ENCODE results near the gene PCDHGA12. TPM values are rescaled to one million over a fixed set of nuclear protein-coding genes. Genes with fewer than 3 reads are reported as not detected.

Gene PCDHGA12
- total and polyA plus RNA-seq, 2 donors (not counting 1 experiment from before 2014, with no cell fraction given): 0.27 to 2.8 TPM

DNA sequence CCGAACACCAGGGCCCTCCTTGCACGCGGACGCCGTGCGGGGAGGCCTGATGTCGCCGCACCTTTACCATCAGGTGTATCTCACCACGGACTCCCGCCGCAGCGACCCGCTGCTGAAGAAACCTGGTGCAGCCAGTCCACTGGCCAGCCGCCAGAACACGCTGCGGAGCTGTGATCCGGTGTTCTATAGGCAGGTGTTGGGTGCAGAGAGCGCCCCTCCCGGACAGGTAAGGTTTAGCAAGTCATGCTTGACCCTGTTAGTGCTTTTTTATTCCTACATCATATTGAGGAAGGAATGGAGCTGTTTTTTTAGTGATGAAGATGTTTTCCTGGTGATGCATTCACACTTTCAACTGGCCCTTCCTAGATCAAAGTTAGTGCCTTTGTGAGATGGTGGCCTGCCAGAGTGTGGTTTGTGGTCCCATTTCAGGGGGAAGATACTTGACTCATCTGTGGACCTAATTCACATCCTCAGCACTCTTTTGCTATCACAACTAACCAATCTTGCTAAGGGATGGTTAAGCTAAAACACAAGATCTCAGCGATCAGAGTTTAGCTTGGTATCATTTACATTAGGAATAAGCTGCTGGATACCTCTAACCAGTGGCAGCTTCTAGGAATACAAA lies 48.1 kb downstream of the PCDHGA12 start:
- Histone ChIP-seq H3K9ac (ENCODE audit: low read length) (no peak overlapping the region), H3K4me1 (ENCODE audit: control insufficient read depth in 2 of 2, insufficient read depth in 2 of 2, low read length in 2 of 2) (peaks cover 23 to 32% of the 10 kb centered on the region in 2 donors), H3K36me3 (replicated peaks in 1 of 2; ENCODE audit: control extremely low read depth in 1 of 2, control insufficient read depth in 1 of 2, extremely low read depth in 1 of 2, insufficient read depth in 2 of 2, low read length in 1 of 2) (no peaks in the 10 kb centered on the region), H3K4me3 (ENCODE audit: control extremely low read depth in 1 of 5, extremely low read depth in 1 of 5, insufficient read depth in 1 of 5, low read depth in 2 of 5, low read length in 4 of 5) (no peak overlapping the region), H3K27me3 (replicated peaks in 1 of 4; ENCODE audit: control extremely low read depth in 1 of 4, control insufficient read depth in 3 of 4, insufficient read depth in 4 of 4, low read length in 3 of 4) (peaks cover 0 to 52% (median 35%) of the 10 kb centered on the region in 4 experiments), H3K27ac (ENCODE audit: low read length in 2 of 2) (no peak overlapping the region), H4K20me1 (ENCODE audit: control insufficient read depth, insufficient read depth, low read length, poor library complexity, severe bottlenecking) (no peaks in the 10 kb centered on the region), H2AFZ (ENCODE audit: insufficient read depth, low read depth, low read length, poor library complexity, severe bottlenecking) (no peak overlapping the region), H3K79me2 (ENCODE audit: control insufficient read depth, insufficient read depth, low read length) (no peaks in the 10 kb centered on the region), H3K4me2 (replicated peaks; ENCODE audit: low read depth, low read length, poor library complexity, severe bottlenecking) (no peak overlapping the region), H3K9me3 (ENCODE audit: control extremely low read depth in 1 of 3, control insufficient read depth in 2 of 3, insufficient read depth in 1 of 3, low read length in 2 of 3) (peaks cover 0 to 13% (median 0%) of the 10 kb centered on the region in 3 donors)
- ATAC-seq (ENCODE audit: low read depth) (no peak), DNase-seq (no peak)
- 48% methylated on average over 19 of the region's 20 CpGs for WGBS (ENCODE audit: insufficient coverage)
- Mint-ChIP-seq H3K4me1 (peaks cover 32% of the 10 kb centered on the region), H3K27me3 (peaks cover 57% of the 10 kb centered on the region), H3K27ac (no peak overlapping the region), H3K4me3 (no peak overlapping the region), H3K9me3 (ENCODE audit: insufficient read depth) (no peaks in the 10 kb centered on the region)
- ChIA-PET POLR2A (no interaction called here), CTCF (interaction anchor here (0.6 to 3.8 kb wide), 2 partner anchors 35 to 906 kb away, joined by 3 to 37 read pairs; no protein-coding TSS in a partner anchor)
- intact Hi-C loops (cut with micrococcal nuclease): no loop called here
- TF ChIP-seq, protein P1, sequence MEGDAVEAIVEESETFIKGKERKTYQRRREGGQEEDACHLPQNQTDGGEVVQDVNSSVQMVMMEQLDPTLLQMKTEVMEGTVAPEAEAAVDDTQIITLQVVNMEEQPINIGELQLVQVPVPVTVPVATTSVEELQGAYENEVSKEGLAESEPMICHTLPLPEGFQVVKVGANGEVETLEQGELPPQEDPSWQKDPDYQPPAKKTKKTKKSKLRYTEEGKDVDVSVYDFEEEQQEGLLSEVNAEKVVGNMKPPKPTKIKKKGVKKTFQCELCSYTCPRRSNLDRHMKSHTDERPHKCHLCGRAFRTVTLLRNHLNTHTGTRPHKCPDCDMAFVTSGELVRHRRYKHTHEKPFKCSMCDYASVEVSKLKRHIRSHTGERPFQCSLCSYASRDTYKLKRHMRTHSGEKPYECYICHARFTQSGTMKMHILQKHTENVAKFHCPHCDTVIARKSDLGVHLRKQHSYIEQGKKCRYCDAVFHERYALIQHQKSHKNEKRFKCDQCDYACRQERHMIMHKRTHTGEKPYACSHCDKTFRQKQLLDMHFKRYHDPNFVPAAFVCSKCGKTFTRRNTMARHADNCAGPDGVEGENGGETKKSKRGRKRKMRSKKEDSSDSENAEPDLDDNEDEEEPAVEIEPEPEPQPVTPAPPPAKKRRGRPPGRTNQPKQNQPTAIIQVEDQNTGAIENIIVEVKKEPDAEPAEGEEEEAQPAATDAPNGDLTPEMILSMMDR (IDR thresholded peaks at IDR 0.05): no peak

DNA sequence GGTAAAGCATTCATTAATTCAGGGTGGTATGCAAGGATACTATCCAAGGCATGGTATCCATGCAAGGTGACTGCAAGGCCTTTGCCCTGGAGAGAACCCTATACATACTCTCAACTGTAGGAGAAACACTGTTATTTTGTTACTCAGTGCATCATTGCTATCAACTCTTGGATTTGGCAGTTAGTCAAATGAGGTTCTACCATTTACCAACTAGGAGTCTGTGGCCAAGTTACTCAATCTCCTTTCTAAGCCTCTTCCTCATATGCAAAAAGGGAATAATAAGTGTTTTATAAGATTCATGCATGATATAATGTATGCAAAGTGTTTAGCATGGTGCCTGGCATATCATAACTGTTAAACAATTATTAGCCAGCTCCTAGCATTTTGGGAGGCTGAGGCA lies 49.5 kb downstream of the PCDHGA12 start:
- Histone ChIP-seq H3K4me1 (ENCODE audit: control insufficient read depth in 2 of 2, insufficient read depth in 2 of 2, low read length in 2 of 2) (peaks cover 30 to 40% of the 10 kb centered on the region in 2 donors), H3K36me3 (replicated peaks in 1 of 2; ENCODE audit: control extremely low read depth in 1 of 2, control insufficient read depth in 1 of 2, extremely low read depth in 1 of 2, insufficient read depth in 2 of 2, low read length in 1 of 2) (no peaks in the 10 kb centered on the region), H3K79me2 (ENCODE audit: control insufficient read depth, insufficient read depth, low read length) (no peaks in the 10 kb centered on the region), H4K20me1 (ENCODE audit: control insufficient read depth, insufficient read depth, low read length, poor library complexity, severe bottlenecking) (no peaks in the 10 kb centered on the region), H3K4me2 (replicated peaks; ENCODE audit: low read depth, low read length, poor library complexity, severe bottlenecking) (no peak overlapping the region), H3K27ac (ENCODE audit: low read length in 2 of 2) (no peak overlapping the region), H2AFZ (ENCODE audit: insufficient read depth, low read depth, low read length, poor library complexity, severe bottlenecking) (no peak overlapping the region), H3K27me3 (replicated peaks in 1 of 4; ENCODE audit: control extremely low read depth in 1 of 4, control insufficient read depth in 3 of 4, insufficient read depth in 4 of 4, low read length in 3 of 4) (peaks cover 0 to 66% (median 45%) of the 10 kb centered on the region in 4 experiments), H3K9ac (ENCODE audit: low read length) (no peak overlapping the region), H3K9me3 (ENCODE audit: control extremely low read depth in 1 of 3, control insufficient read depth in 2 of 3, insufficient read depth in 1 of 3, low read length in 2 of 3) (peaks cover 0 to 13% (median 0%) of the 10 kb centered on the region in 3 donors), H3K4me3 (ENCODE audit: control extremely low read depth in 1 of 5, extremely low read depth in 1 of 5, insufficient read depth in 1 of 5, low read depth in 2 of 5, low read length in 4 of 5) (no peak overlapping the region)
- ChIA-PET CTCF (interaction anchor here (0.7 to 1.4 kb wide), 8 partner anchors 13 to 628 kb away, joined by 3 to 6 read pairs (median 3); no protein-coding TSS in a partner anchor), POLR2A (no interaction called here)
- intact Hi-C loops (cut with micrococcal nuclease): no loop called here
- Mint-ChIP-seq H3K4me1 (peaks cover 40% of the 10 kb centered on the region), H3K27ac (no peak overlapping the region), H3K27me3 (peaks cover 70% of the 10 kb centered on the region), H3K9me3 (ENCODE audit: insufficient read depth) (no peaks in the 10 kb centered on the region), H3K4me3 (no peak overlapping the region)
- no peak for DNase-seq
- no peak for ATAC-seq (ENCODE audit: low read depth)
- TF ChIP-seq EZH2 (IDR thresholded peaks at IDR 0.05; ENCODE audit: borderline replicate concordance, insufficient read depth, low read depth, low read length, poor library complexity, severe bottlenecking): no peak
- TF ChIP-seq, protein P1 (IDR thresholded peaks at IDR 0.05): no peak

Measured in B cell (primary cell).